Inferior parietal cortex (tissue), 1 donor: ENCODE data around the gene ACOT8.
"Not testable (repeated sequence)": the region's sequence is repeated elsewhere in the genome, so short reads cannot be mapped to it uniquely, and the experiment has no call there.

Experiments
- DNase-seq: peaks from one replicate; pipeline ENCODE4 v3.0.0-alpha.2; 2016; ENCODE audit errors: extremely low spot score

The ACOT8 gene

DNA sequence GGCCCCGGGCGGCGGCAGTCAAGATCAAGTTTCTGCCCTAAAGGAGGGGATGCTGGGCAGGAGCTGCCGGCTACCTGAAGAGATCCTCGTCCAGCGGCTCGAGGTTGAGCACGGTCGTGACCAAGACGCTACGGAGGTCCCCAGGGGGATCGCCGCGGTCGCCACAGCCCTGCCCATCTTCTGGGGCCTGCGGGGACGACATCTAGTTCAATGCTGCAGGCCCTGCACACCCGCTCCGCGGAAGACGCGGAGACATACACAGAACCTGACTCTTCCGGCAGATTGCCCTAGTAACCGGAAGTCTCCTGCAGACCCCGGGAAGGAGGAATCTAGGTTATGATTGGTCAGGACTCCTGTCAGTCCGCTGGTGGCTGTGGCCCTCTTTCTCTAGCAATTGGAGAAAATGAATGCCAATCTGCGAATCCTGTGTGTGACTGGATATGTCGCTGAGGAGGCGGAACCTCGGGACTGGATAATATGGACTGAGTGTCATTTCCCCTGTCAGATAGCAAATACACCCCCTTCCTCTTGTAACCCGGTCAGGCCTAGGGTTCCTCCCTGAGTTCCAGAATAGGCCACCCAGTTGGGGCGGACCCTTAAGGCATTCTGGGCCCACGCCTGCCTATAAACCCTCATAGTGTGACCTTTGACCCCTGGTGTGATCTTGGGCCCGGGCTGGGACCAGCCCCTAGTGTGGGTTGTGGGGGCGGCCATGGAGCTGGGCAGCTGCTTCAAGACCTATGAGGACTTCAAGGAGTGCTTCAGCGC lies at the start of gene ACOT8, which contains the start of gene ZSWIM3:
Gene ACOT8, minus strand, starts transcription at position 279 of the 768 bp plus-strand sequence. Its CDS starts 77 bp downstream, at position 202.
Gene ZSWIM3, plus strand, starts transcription at position 501 of the 768 bp plus-strand sequence. Its CDS starts 212 bp downstream, at position 713.
- DNase-seq, result peak; percentile 100

DNA sequence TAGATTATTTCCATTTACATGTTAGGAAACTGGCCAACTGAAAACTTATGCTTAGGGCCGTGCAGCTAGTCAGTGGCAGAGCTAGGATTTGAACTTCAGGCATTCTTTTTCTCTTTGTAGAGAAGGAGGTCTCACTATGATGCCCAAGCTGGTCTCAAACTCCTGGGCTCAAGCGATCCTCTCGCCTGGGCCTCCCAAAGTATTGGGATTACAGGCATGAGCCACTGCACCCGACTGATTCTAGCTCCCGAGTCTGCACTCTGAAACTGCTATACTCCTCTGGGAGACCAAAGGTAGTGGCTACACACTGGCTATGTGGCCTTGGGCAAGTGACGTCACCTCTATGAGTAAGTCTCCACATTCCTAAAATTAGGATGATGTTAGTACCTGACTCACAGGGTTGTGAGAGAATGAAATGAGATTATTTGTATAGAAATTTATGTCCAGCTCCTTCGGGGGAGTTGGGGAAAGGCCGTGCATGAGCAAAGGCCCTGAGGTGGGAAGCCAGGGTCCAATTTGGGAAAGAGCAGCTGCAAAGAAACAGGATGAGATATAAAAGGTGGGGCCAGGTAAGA lies 48.4 kb upstream of the ACOT8 start:
- no peak for DNase-seq

DNA sequence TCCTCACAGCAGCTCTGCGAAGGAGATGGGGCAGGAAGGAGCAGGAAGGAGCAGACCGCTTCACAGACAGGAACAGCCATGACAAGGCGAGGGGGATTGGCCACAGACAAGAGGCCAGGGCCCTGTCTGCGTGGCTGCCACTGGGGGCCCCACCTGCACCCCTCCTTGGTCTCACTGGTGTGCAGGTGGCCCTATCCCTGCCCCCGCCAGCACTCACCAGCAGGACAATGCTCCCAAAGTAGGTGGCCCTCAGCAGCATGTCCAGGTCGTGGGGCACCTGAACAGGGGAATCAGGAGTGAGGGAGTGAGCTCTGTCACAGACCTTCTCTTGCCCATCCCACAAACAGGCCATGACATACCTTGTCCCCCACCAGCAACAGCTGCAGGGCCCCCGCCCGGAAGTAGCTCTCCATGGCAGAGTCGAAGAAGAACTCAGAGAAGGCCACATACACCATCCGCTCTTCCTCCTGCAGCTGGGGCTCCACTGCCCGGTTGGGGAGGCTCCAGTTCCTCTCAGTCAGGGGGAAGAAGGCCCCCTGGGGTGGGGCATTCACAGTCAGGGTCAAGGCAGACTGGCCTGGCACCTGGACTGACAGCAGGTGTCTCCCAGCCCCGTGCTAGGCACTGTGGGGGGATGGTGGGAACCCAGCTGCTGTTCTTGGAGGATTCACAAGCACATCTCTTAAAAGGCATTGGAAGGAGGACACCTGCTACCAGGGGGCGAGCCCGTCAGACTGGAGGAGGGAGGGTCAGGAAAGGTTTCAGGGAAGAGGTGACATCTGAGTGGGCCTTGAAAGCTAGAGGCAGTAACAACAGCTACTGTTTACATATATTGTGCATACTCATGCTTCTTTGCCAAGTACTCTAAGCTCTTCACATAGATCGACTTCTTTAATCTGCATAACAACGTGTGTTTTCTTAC lies 47.7 kb upstream of the ACOT8 start:
- no peak for DNase-seq

DNA sequence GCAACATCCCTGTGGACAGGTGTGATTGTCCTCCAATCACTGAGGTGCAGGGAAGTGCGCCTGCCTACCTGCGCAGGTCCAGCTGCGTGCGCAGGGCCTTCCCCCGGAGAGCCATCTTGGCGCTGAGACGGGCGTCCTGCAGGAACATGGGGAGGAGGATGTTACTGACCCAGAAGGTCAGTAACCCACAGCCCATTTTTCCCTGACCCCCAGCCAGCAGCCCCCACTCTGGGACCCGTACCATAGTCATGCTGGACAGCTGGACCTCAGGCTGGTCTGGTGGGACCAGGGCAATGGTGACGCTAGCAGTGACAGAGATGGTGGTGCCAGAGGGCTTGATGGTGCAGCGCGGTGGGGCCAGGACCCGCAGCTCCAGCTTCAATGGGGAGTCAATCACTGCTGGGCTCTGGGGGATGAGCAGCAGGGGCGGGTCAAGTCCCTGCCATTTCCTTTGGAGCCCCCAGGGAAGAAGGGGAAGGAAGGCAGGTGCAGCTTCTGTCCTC lies 45.1 kb upstream of the ACOT8 start:
- no peak for DNase-seq

DNA sequence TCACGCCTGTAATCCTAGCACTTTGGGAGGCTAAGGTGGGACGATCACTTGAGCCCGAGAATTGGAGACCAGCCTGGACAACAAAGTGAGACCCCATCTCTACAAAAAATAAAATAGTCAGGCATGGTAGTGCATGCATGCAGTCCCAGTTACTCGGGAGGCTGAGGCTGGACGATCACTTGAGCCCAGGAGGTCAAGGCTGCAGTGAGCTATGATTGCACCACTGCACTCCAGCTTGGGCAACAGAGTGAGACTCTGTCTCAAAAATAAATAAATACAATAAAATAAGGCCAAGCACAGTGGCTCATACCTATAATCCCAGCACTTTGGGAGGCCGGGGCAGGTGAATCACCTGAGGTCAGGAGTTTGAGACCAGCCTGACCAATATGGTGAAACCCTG lies 44.1 kb upstream of the ACOT8 start:
- not testable (repeated sequence) for DNase-seq

DNA sequence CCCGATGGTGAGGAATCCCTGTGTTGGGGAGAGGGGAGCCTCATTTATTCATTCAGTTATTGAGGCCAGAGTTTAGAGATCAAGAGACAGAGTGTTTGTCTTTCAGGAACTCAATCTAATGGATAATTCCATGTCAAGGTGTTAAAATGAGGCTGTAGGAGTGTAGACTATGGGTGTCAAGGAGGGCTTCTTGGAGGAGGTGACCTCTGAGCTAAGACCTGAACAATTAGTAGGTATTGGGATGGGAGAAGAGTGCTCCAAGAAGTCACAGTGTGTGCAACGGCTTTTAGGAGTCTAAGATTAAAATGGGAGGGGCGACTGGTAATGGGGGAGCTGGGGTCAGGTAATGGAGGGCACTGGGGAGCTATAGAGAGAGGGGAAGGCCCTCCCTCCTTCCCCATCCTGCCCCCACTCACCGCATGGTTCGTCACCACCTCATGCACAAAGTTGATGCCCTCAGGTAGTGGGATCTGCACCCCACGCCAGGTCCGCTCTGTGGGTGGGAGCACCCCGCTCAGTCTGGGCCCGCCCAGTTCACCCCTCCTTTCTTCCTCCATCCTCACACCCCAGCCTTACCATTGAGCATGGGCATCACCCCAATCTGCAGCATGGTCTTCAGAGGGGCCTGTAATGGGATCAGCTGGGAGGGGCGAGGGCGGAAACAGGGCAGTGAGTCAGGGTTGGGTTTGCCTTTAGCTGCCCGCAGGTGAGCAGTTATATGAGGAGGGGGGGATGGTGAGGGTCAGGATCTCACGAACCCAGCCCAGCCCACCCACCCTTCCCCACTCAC lies 42.0 kb upstream of the ACOT8 start:
- no peak for DNase-seq

DNA sequence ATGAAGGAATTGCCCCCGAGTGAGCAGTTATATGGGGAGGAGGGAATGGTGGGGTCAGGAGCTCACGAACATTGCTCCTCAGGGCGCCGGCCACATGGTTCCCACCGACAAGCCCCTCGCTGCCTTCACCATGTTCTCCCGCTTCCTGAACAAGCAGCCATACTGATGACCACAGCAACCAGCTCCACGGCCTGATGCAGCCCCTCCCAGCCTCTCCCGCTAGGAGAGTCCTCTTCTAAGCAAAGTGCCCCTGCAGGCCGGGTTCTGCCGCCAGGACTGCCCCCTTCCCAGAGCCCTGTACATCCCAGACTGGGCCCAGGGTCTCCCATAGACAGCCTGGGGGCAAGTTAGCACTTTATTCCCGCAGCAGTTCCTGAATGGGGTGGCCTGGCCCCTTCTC lies 41.1 kb upstream of the ACOT8 start:
- DNase-seq, result no peak

DNA sequence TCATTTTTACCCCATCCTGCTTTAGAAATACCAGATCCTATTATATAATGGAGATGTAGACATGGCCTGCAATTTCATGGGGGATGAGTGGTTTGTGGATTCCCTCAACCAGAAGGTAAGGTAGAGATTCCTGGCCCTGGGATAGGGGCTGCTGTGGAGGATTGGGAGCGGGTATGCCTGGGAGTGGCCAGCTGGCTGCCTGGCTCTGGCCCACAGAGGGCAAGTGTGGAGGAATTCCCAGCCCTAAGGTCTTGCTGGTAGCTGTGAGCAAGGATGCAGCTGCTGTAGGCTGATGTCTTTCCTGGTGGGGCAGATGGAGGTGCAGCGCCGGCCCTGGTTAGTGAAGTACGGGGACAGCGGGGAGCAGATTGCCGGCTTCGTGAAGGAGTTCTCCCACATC lies 40.5 kb upstream of the ACOT8 start:
- DNase-seq, result no peak

DNA sequence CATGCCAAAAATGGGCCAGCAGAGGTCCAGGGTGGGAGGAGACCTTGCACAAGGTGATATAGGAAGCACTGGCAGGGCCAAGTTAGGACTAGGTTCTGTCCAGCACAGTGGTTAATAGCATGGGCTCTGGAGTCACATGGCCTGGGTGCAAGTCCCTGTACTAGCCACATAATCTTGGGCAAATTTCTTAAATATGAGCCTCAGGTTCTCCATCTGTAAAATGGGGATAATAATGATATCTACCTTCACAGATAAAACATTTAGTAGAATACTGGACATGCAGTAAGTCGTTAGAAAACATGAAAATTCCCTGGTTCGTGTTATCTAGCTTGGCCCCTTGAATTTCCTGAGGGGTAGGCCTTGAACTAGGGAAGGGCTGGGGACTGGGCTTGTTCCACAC lies 40.1 kb upstream of the ACOT8 start:
- no peak for DNase-seq

DNA sequence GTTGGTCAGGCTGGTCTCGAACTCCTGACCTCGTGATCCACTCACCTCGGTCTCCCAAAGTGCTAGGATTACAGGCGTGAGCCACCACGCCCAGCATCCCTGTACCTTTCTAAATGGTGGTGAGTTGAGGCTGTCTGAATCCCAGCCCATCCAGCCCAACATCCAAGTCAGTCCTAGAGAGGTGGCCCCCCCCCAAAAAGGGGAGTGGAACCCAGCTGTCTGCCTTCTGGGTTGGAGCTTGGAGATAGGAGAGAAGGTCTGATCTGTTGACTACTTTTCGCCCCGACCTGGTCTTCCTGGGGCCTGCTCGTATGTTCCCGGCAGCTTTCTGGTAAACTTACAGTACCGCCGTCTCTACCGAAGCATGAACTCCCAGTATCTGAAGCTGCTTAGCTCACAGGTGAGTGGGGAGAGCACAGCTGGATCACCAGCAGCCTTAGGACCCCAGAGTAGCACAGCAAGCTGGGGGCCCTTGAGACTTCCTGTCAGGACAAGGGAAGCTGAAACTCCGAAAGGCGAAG lies 39.5 kb upstream of the ACOT8 start:
- no peak for DNase-seq

DNA sequence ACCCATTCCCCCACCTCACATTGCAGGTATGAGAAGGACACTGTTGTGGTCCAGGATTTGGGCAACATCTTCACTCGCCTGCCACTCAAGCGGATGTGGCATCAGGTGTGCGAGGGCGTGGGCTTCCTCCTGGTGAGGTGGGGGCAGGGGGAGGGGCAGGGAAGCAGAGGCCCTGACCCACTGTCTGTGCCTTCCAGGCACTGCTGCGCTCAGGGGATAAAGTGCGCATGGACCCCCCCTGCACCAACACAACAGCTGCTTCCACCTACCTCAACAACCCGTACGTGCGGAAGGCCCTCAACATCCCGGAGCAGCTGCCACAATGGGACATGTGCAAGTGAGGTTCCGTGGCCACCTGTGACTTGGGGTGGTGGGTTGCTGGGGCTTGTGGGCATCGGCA lies 37.6 kb upstream of the ACOT8 start:
- DNase-seq, result no peak

DNA sequence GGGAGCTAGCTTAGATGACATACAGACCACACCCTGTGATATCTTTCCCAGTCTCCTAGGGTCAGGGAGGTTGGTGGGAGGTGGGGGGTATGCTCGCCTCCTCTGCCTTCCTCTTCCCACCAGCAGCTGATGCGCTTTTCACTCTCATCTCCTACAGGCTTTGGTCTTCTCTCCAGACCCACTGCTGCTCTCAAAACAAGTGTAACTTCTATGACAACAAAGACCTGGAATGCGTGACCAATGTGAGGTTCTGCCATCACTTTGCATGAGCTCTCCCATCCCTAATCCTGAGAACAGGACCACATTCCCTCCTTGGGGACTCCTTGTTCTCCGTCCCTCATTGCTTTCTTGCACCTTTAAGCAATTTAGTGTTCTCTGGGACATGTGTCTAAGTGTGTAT lies 36.6 kb upstream of the ACOT8 start:
- DNase-seq, result no peak

DNA sequence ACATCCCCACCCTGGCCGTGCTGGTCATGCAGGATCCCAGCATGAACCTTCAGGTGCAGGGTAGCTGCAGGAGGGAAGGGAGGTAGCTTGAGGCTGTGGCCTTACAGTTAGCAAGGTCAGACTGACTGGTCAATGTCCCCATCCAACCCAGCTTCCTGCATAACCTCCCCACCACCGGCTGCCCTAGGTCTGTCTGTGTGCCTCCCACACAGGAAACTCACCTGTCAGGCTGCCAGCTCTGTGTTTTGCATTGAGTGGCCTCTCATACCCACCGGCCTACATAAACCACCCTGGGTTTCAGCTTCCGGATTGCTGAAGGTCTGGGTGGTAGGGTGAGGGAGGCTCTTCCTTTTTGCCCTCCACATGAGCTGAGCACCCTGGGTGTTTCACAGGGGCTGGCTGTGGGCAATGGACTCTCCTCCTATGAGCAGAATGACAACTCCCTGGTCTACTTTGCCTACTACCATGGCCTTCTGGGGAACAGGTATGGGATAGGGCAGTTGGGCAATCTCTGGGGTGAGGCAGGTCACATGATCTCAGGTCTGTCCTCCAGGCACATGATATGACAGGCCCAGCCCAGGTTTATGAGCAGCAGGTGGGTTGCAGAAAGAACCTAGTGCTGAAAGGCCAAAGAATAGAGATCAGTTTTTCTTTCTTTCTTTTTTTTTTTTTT lies 35.8 kb upstream of the ACOT8 start:
- DNase-seq, result no peak

DNA sequence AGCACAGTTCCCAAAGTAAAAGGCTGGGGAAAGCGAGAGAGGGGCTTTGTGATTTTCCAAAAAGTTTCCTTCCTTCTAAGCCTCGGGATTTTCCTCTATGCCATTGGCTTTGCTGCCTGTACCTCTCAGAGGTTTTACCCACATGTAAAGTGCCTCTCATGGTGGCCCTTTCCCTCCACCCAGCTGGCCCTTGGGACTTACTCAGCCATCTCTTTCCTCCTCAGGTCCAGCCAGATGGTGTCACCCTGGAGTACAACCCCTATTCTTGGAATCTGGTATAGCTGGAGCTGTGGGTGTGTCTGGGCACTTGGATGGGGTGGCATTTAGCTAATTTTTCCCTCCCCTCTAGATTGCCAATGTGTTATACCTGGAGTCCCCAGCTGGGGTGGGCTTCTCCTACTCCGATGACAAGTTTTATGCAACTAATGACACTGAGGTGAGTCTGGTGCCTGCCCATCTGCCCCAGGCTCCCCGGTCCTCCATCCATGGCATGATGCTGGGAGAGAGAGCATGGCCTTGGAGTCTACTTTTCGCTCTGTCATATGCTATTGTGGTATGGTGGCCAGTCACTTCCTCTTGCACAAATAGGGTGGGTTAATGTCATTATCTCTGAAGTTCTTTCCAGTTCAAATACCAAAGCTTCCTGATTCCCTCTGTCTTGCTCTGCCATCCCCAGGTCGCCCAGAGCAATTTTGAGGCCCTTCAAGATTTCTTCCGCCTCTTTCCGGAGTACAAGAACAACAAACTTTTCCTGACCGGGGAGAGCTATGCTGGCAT lies 35.0 kb upstream of the ACOT8 start:
- DNase-seq, result no peak

DNA sequence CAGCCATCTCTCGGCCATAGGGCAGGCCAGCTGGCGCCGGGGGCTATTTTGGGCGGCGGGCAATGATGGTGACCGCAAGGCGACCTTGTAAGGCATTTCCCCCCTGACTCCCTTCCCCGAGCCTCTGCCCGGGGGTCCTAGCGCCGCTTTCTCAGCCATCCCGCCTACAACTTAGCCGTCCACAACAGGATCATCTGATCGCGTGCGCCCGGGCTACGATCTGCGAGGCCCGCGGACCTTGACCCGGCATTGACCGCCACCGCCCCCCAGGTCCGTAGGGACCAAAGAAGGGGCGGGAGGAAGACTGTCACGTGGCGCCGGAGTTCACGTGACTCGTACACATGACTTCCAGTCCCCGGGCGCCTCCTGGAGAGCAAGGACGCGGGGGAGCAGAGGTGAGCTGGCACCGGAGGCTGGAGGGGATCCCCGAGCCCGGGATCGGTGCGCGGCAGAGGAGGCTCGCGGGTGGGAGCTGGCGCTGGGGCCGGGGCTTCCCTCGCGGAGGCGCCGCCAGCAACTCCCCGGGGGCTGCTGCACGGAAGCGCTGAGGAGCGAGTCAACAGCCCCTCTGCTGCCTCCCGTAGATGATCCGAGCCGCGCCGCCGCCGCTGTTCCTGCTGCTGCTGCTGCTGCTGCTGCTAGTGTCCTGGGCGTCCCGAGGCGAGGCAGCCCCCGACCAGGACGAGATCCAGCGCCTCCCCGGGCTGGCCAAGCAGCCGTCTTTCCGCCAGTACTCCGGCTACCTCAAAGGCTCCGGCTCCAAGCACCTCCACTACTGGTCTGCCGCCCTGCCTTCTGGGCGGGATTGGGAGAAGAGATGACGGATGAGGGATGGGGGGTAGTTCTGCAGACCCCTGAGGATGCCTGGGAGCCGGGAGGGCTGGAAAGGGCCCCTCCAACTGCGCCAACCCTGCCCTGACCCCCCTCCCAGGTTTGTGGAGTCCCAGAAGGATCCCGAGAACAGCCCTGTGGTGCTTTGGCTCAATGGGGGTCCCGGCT lies 34.1 kb upstream of the ACOT8 start, which contains the start of the genes CTSA and NEURL2:
Gene CTSA, plus strand, starts transcription at position 351 of the 999 bp plus-strand sequence. Its CDS starts 234 bp downstream, at position 585.
Gene NEURL2, minus strand, starts transcription at position 224 of the 999 bp plus-strand sequence. Its CDS starts 217 bp downstream, at position 7.
- DNase-seq, result peak; percentile 93

DNA sequence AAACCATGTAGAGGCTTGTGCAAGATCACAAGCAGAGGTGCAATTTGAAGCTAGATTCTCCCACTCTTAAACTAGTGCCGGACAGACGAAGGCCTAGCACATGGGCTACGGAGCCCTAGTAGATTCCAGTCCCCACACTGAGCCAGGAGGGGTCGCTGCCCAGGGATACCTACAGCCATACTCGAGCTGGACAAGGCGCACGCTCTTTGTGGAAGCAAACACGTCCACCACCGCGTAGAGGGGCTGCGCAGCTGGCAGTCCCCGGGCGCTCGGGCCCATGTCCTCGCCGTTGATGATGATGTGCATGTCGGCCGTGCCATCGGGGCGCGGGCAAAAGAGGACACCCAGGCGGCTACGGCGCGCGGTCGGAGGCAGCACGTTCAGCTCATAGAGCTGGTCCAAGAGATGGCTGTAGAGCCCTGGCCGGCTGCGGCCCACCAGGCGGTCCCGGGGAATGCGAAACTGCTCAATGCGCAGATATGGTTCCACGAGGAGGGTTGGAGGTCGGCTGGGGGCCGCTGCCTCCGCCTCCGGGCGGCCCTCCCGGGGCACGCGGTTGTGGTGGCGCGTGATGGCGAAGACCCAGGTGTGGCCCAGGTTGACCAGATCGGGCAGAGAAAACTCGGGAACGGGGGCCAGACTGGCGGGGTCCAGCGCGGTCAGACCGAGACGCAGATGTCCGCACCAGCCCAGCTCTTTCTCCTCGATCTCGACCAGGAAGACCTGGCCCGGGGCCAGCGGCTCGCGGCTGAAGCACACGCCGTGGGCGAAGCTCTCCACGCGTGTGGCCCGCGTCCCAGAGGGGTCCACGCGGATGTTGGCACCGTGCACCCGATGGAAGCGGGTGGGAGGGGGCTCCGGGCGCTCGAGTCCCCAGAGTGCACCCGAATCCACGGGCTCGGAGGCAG lies 33.1 kb upstream of the ACOT8 start:
- DNase-seq, result peak; percentile 63

DNA sequence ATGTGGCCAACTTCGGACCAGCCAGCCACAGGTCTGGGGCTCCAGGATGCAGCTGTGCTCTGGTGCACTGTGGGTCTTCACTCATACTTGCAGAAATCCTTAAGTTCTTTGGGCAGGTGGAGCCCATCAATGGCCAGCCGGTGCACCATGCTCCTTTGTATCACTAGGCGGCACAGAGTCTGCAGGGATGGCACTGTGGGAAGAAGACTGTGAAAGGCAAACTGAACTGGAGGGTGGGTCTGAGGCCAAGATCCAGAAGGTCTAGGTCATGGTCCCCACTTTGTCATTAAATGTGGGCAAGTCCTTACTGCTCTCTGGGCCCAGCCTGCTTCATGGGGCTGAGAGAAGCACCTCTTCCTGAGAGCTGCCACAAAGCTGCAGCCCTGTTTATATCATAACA lies 31.5 kb upstream of the ACOT8 start:
- no peak for DNase-seq
